ENCODE results near the gene GTPBP10. TPM values are rescaled to one million over a fixed set of nuclear protein-coding genes. Genes with fewer than 3 reads are reported as not detected.

GTPBP10 gene
- total and polyA plus RNA-seq, 2 donors (not counting 1 experiment from before 2014, with no cell fraction given): 17.7 to 36.2 TPM

GRCh38 chr7:90383861-90384260 lies 37.3 kb downstream of the GTPBP10 start:
- POLR2A ChIA-PET: no interaction called here
- H3K36me3 ChIP-seq (replicated peaks in 1 of 2; ENCODE audit: control extremely low read depth in 1 of 2, control insufficient read depth in 1 of 2, extremely low read depth in 1 of 2, insufficient read depth in 2 of 2, low read length in 1 of 2): peaks cover 30 to 60% of the 10 kb centered on the region in 2 experiments

GRCh38 chr7:90384433-90384832 lies 37.9 kb downstream of the GTPBP10 start:
- no peak overlapping the region for H3K27ac ChIP-seq (ENCODE audit: low read length in 2 of 2)
- H3K9me3 ChIP-seq (ENCODE audit: control extremely low read depth in 1 of 3, control insufficient read depth in 2 of 3, insufficient read depth in 1 of 3, low read length in 2 of 3): no peaks in the 10 kb centered on the region
- no peak overlapping the region for H3K9ac ChIP-seq (ENCODE audit: low read length)
- H3K4me3 Mint-ChIP-seq: no peak overlapping the region
- ChIA-PET POLR2A (no interaction called here), CTCF (no interaction called here)
- no peak for DNase-seq
- H4K20me1 ChIP-seq (ENCODE audit: control insufficient read depth, insufficient read depth, low read length, poor library complexity, severe bottlenecking): no peaks in the 10 kb centered on the region
- intact Hi-C loops (cut with micrococcal nuclease): no loop called here
- no peaks in the 10 kb centered on the region for H3K4me1 ChIP-seq (ENCODE audit: control insufficient read depth in 2 of 2, insufficient read depth in 2 of 2, low read length in 2 of 2)
- ATAC-seq (ENCODE audit: low read depth): no peak
- peaks cover 26 to 54% of the 10 kb centered on the region in 2 experiments for H3K36me3 ChIP-seq (replicated peaks in 1 of 2; ENCODE audit: control extremely low read depth in 1 of 2, control insufficient read depth in 1 of 2, extremely low read depth in 1 of 2, insufficient read depth in 2 of 2, low read length in 1 of 2)
- H3K27me3 ChIP-seq (replicated peaks in 1 of 4; ENCODE audit: control extremely low read depth in 1 of 4, control insufficient read depth in 3 of 4, insufficient read depth in 4 of 4, low read length in 3 of 4): no peaks in the 10 kb centered on the region
- no peaks in the 10 kb centered on the region for H3K9me3 Mint-ChIP-seq (ENCODE audit: insufficient read depth)
- H3K4me1 Mint-ChIP-seq: no peaks in the 10 kb centered on the region
- TF ChIP-seq EZH2 (IDR thresholded peaks at IDR 0.05; ENCODE audit: borderline replicate concordance, insufficient read depth, low read depth, low read length, poor library complexity, severe bottlenecking): no peak
- TF ChIP-seq CTCF (IDR thresholded peaks at IDR 0.05): no peak
- no peak overlapping the region for H3K27ac Mint-ChIP-seq
- H3K4me3 ChIP-seq (ENCODE audit: control extremely low read depth in 1 of 5, extremely low read depth in 1 of 5, insufficient read depth in 1 of 5, low read depth in 2 of 5, low read length in 4 of 5): no peak overlapping the region
- no peak overlapping the region for H3K4me2 ChIP-seq (replicated peaks; ENCODE audit: low read depth, low read length, poor library complexity, severe bottlenecking)
- H2AFZ ChIP-seq (ENCODE audit: insufficient read depth, low read depth, low read length, poor library complexity, severe bottlenecking): no peak overlapping the region
- H3K79me2 ChIP-seq (ENCODE audit: control insufficient read depth, insufficient read depth, low read length): no peaks in the 10 kb centered on the region
- no peaks in the 10 kb centered on the region for H3K27me3 Mint-ChIP-seq

More at GRCh38 chr7:90383861-90384260, 37.3 kb downstream of the GTPBP10 start:
- DNase-seq (no peak), ATAC-seq (ENCODE audit: low read depth) (no peak)
- Histone ChIP-seq H2AFZ (ENCODE audit: insufficient read depth, low read depth, low read length, poor library complexity, severe bottlenecking) (no peak overlapping the region), H3K27ac (ENCODE audit: low read length in 2 of 2) (no peak overlapping the region), H4K20me1 (ENCODE audit: control insufficient read depth, insufficient read depth, low read length, poor library complexity, severe bottlenecking) (no peaks in the 10 kb centered on the region), H3K9ac (ENCODE audit: low read length) (no peak overlapping the region), H3K4me1 (ENCODE audit: control insufficient read depth in 2 of 2, insufficient read depth in 2 of 2, low read length in 2 of 2) (no peaks in the 10 kb centered on the region), H3K79me2 (ENCODE audit: control insufficient read depth, insufficient read depth, low read length) (no peaks in the 10 kb centered on the region), H3K9me3 (ENCODE audit: control extremely low read depth in 1 of 3, control insufficient read depth in 2 of 3, insufficient read depth in 1 of 3, low read length in 2 of 3) (no peaks in the 10 kb centered on the region), H3K27me3 (replicated peaks in 1 of 4; ENCODE audit: control extremely low read depth in 1 of 4, control insufficient read depth in 3 of 4, insufficient read depth in 4 of 4, low read length in 3 of 4) (no peaks in the 10 kb centered on the region), H3K4me3 (ENCODE audit: control extremely low read depth in 1 of 5, extremely low read depth in 1 of 5, insufficient read depth in 1 of 5, low read depth in 2 of 5, low read length in 4 of 5) (no peak overlapping the region), H3K4me2 (replicated peaks; ENCODE audit: low read depth, low read length, poor library complexity, severe bottlenecking) (no peak overlapping the region)
- CTCF ChIA-PET: no interaction called here
- H3K27me3 Mint-ChIP-seq: no peaks in the 10 kb centered on the region
- TF ChIP-seq CTCF (IDR thresholded peaks at IDR 0.05) (no peak), EZH2 (IDR thresholded peaks at IDR 0.05; ENCODE audit: borderline replicate concordance, insufficient read depth, low read depth, low read length, poor library complexity, severe bottlenecking) (no peak)
- intact Hi-C loops (cut with micrococcal nuclease): no loop called here
- H3K4me3 Mint-ChIP-seq: no peak overlapping the region
- H3K4me1 Mint-ChIP-seq: no peaks in the 10 kb centered on the region
- 100% methylated on average over 1 of the region's 3 CpGs for WGBS (ENCODE audit: insufficient coverage)
- H3K9me3 Mint-ChIP-seq (ENCODE audit: insufficient read depth): no peaks in the 10 kb centered on the region
- no peak overlapping the region for H3K27ac Mint-ChIP-seq
